ENCODE results near the gene USP48.
"Not testable (repeated sequence)": the region's sequence is repeated elsewhere in the genome, so short reads cannot be mapped to it uniquely, and the experiment has no call there.

The USP48 gene

DNA sequence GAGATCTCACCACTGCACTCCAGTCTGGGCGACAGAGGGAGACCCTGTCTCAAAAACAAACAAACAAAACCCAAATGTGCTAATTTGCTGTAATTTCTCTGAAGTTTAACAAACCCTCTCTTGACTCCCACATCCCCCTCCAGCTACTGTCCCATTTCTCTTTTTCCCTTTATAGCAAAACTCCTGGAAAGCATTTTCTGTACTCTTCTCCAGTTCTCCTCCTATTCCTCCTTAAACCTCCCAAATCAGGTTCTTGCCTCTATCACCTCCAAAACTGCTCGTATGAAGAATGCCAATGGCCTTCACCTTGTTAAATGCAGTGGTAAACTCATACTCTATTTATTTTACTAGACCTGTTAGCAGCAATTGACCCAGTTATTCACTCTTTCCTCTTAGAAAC lies 3.7 kb upstream of the USP48 start:
- TF ChIP-seq PKNOX1 (IDR thresholded peaks at IDR 0.05), result no peak
- CTCF ChIA-PET, result no interaction called here
- POLR2A ChIA-PET, result interaction anchor here (1.1 kb wide), 1 partner anchor 8 kb away, joined by 3 read pairs; no protein-coding TSS in a partner anchor
- no peak for DNase-seq (ENCODE audit: extremely low spot score)

- CTCF ChIA-PET, result not testable (repeated sequence)
- POLR2A ChIA-PET, result interaction anchor here (1.1 kb wide), 1 partner anchor 8 kb away, joined by 3 read pairs; no protein-coding TSS in a partner anchor
These were observed 2.8 kb upstream of the USP48 start for GRCh38 chr1:21785764-21786163.

DNA sequence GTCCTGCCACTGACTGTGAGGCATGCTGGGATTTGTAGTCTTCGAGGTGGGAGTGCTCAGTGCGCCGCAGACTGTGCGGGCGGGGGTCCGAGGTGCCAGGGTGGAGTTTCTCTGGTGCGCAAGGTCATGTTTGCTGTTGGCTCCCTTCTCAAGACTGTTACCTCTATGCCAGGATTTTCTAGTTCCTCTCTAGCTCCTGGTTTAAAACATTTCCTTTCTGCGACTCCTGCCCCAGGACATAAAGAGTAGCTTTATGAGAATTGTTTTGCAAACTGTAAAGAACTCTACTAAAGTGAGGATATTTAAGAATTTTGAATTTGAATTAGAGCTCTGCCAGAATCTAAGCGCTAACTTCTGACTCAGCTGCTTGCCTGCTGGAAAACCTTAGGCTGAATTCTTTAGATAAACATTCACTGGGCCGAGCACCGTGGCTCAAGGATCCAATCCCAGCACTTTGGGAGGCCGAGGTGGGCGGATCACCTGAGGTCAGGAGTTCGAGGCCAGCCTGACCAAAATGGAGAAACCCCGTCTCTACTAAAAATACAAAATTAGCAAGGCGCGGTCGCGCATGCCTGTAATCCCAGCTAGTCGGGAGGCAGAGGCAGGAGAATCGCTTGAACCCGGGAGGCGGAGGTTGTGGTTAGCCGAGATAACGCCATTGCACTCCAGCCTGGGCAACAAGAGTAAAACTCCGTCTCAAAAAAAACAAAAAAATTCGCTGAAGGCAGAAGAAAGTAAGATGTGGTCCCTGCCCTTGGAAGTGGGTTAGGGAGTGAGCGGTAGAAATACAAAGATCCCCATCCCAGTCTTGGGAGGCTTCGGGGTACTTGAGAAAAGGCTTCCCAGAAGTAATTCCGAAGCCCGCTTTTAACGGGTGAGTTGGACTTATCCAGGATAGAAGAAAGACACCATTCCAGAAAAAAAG lies 992 bp upstream of the USP48 start:
- TF ChIP-seq PKNOX1 (IDR thresholded peaks at IDR 0.05), result no peak
- no peak for TF ChIP-seq FOXK2 (IDR thresholded peaks at IDR 0.05)
- no peak; the same call in 1 of the 2 replicates for TF ChIP-seq ELF4 (IDR thresholded peaks at IDR 0.05)
- TF ChIP-seq TARDBP (IDR thresholded peaks at IDR 0.05), result no peak
- TF ChIP-seq ZNF384 (IDR thresholded peaks at IDR 0.05), result no peak
- no peak for TF ChIP-seq BHLHE40 (IDR thresholded peaks at IDR 0.05; ENCODE audit: borderline replicate concordance)
- no peak for TF ChIP-seq NFRKB (IDR thresholded peaks at IDR 0.05)
- TF ChIP-seq SP1 (IDR thresholded peaks at IDR 0.05), result no peak
- no peak for TF ChIP-seq L3MBTL2 (conservative IDR thresholded peaks at IDR 0.05)
- TF ChIP-seq HDGF (IDR thresholded peaks at IDR 0.05; ENCODE audit: borderline replicate concordance), result no peak
- TF ChIP-seq FOXA1 (IDR thresholded peaks at IDR 0.05), result no peak
- TF ChIP-seq SUZ12 (IDR thresholded peaks at IDR 0.05), result no peak
- no peak for TF ChIP-seq CTBP1 (IDR thresholded peaks at IDR 0.05; ENCODE audit: borderline replicate concordance)
- TF ChIP-seq FOXM1 (IDR thresholded peaks at IDR 0.05; ENCODE audit: borderline replicate concordance), result no peak
- TF ChIP-seq ARNT (IDR thresholded peaks at IDR 0.05), result no peak
- no peak for TF ChIP-seq LEF1 (IDR thresholded peaks at IDR 0.05; ENCODE audit: borderline replicate concordance)
- CTCF ChIA-PET, result no interaction called here
- POLR2A ChIA-PET, result interaction anchor here (0.6 to 1.3 kb wide), 5 partner anchors 19 to 241 kb away, joined by 3 to 4 read pairs (median 3); no protein-coding TSS in a partner anchor
- peak; percentile 93 for DNase-seq (ENCODE audit: extremely low spot score)

More at GRCh38 chr1:21785764-21786163, 2.8 kb upstream of the USP48 start:
- DNase-seq (ENCODE audit: extremely low spot score), result not testable (repeated sequence)

DNA sequence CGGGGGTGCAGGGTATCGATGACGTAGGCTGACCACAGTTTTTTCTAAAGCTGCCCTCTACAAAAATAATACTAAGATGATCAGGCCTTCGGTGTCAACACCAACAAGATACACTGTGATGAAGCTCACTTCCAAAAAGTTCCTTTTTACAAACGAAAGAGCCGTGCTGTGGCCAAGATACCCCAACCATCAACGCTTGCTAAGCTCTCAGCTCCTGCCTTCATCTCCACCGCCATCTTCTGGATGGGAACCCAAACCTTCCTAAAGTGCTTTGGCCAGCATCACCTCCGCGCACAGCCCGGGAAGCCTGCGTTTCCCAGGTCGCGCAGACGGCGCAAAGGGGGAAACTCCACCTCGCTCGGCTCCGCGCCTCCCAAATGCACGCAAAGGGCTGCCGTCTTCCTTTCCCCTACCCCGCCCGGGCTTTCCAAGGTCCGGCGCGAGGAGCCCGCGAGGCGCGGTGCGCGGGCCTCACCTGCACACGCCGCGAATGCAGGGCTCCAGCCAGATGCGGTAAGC lies 541 bp downstream of the USP48 start:
- CTCF ChIA-PET, result interaction anchor here (1.0 to 1.1 kb wide), 2 partner anchors 13 to 241 kb away, joined by 3 to 4 read pairs; no protein-coding TSS in a partner anchor
- DNase-seq (ENCODE audit: extremely low spot score), result peak; percentile 37
- no peak for TF ChIP-seq FOXK2 (IDR thresholded peaks at IDR 0.05)
- TF ChIP-seq BHLHE40 (IDR thresholded peaks at IDR 0.05; ENCODE audit: borderline replicate concordance), result no peak
- no peak for TF ChIP-seq HDGF (IDR thresholded peaks at IDR 0.05; ENCODE audit: borderline replicate concordance)
- no peak for TF ChIP-seq LEF1 (IDR thresholded peaks at IDR 0.05; ENCODE audit: borderline replicate concordance)
- TF ChIP-seq CTBP1 (IDR thresholded peaks at IDR 0.05; ENCODE audit: borderline replicate concordance), result 0 out of 2 replicates have a peak, but pooled peaks have one; percentile 14
- TF ChIP-seq ZNF384 (IDR thresholded peaks at IDR 0.05), result no peak
- no peak for TF ChIP-seq SP1 (IDR thresholded peaks at IDR 0.05)
- no peak for TF ChIP-seq FOXM1 (IDR thresholded peaks at IDR 0.05; ENCODE audit: borderline replicate concordance)
- POLR2A ChIA-PET, result interaction anchor here (0.5 to 2.0 kb wide), 17 partner anchors 8 to 243 kb away, joined by 3 to 9 read pairs (median 3); no protein-coding TSS in a partner anchor

DNA sequence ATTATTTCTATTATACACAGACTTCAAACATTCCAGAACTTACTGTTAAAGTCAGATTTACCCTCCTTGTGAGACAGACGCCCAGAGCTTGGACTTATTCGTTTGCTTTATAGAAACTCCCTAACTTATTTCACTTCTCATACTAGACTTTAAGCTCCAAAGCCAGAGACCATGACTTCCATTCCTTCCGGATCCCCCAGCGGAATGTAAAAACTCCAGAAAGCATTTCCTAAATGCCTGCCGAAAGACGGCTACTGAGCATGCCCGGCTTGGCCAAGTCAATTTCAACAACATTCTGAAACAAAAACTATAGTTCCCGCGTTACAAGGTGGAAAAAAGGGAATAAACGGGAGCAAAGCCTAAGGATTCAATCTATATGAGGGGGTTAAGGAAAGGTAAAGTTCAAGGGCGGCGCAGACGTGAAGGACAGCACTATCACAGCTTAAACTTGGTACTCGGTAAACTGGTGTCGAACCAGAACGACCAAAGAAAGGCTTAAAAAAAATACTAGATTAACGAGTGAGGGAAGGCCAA lies 1.1 kb downstream of the USP48 start:
- ChIA-PET POLR2A (interaction anchor here (0.5 to 2.0 kb wide), 15 partner anchors 8 to 243 kb away, joined by 3 to 9 read pairs (median 4); no protein-coding TSS in a partner anchor), CTCF (interaction anchor here (1.0 to 1.1 kb wide), 2 partner anchors 12 to 242 kb away, joined by 3 to 4 read pairs; no protein-coding TSS in a partner anchor)
- no peak for DNase-seq (ENCODE audit: extremely low spot score)
- TF ChIP-seq SUZ12 (IDR thresholded peaks at IDR 0.05) (no peak), NFRKB (IDR thresholded peaks at IDR 0.05) (no peak), ZNF384 (IDR thresholded peaks at IDR 0.05) (no peak), FOXM1 (IDR thresholded peaks at IDR 0.05; ENCODE audit: borderline replicate concordance) (no peak), ARNT (IDR thresholded peaks at IDR 0.05) (no peak), FOXA1 (IDR thresholded peaks at IDR 0.05) (no peak), TARDBP (IDR thresholded peaks at IDR 0.05) (no peak), SP1 (IDR thresholded peaks at IDR 0.05) (no peak), ELF4 (IDR thresholded peaks at IDR 0.05) (no peak), L3MBTL2 (conservative IDR thresholded peaks at IDR 0.05) (no peak), BHLHE40 (IDR thresholded peaks at IDR 0.05; ENCODE audit: borderline replicate concordance) (no peak), CTBP1 (IDR thresholded peaks at IDR 0.05; ENCODE audit: borderline replicate concordance) (no peak), HDGF (IDR thresholded peaks at IDR 0.05; ENCODE audit: borderline replicate concordance) (no peak), PKNOX1 (IDR thresholded peaks at IDR 0.05) (no peak), LEF1 (IDR thresholded peaks at IDR 0.05; ENCODE audit: borderline replicate concordance) (no peak)
